GM12878 (cell line): ENCODE data around the gene OTOG. TPM values are rescaled to one million over a fixed set of nuclear protein-coding genes. Genes with fewer than 3 reads are reported as not detected.

Experiments
- ATAC-seq: fragments of 200-7000 bp; cut with Tn5 transposase; 3 replicates; pipeline ENCODE4 v1.9.1; 2020; ENCODE audit warnings: mild to moderate bottlenecking, moderate library complexity
- BruUV-seq: library from RNA; stranded (reverse); fragments of 400-500 nt; replicated peaks from 2 replicates; lab custom pipeline; 2021; lab: Mats Ljungman, UMichigan
- CTCF ChIA-PET: fragments of 300-600 bp; sonication (Branson Sonifier 250); formaldehyde crosslinking; extraction: SDS; loops from one replicate; lab custom pipeline; 2021; ENCODE audit warnings: inconsistent platforms; lab: Yijun Ruan, JAX
- POLR2A ChIA-PET: fragments of 350-600 bp; formaldehyde crosslinking; extraction: SDS; loops from one replicate; lab custom pipeline; 2021; ENCODE audit warnings: inconsistent platforms; lab: Charles Lee
- RAD21 ChIA-PET: fragments of 300-600 bp; sonication (Branson Sonifier 250); formaldehyde crosslinking; loops from one replicate; lab custom pipeline; 2023; ENCODE audit warnings: antibody characterized with exemption; ENCODE audit not compliant: unreplicated experiment; lab: Charles Lee
- SMC1A ChIA-PET: fragments of 300-600 bp; sonication (Branson Sonifier 250); formaldehyde crosslinking; loops from one replicate; lab custom pipeline; 2023; ENCODE audit not compliant: unreplicated experiment, uncharacterized antibody; lab: Charles Lee
- DNase-seq: peaks from one replicate; pipeline ENCODE4 v3.0.0-alpha.2; 2011; ENCODE audit warnings: low read depth, low spot score
- FAIRE-seq: peaks from 3 replicates; lab custom pipeline; 2011; peaks lifted over from hg19 to GRCh38; lab: Jason Lieb, UNC
- H2AFZ ChIP-seq: 2 replicates; pipeline ENCODE4 v1.6.0; 2011; ENCODE audit warnings: low read depth, low read length, control low read depth; ENCODE audit not compliant: control insufficient read depth
- H3K27ac ChIP-seq: 2 replicates; pipeline ENCODE4 v1.5.1; 2011; ENCODE audit warnings: control low read depth; ENCODE audit not compliant: control insufficient read depth, insufficient read depth
- H3K27me3 ChIP-seq, 2 experiments: replicated peaks in 1 of 2; 2 replicates each; pipeline versions ENCODE4 v1.6.0 to v1.6.1; 2011; ENCODE audit warnings: low read length in 1 of 2; ENCODE audit not compliant: control insufficient read depth in 2 of 2, insufficient read depth in 2 of 2
- H3K36me3 ChIP-seq, 2 experiments: 2 replicates each; pipeline ENCODE4 v1.5.1; 2011; ENCODE audit warnings: low read length in 1 of 2; ENCODE audit not compliant: control insufficient read depth in 2 of 2, insufficient read depth in 2 of 2
- H3K4me1 ChIP-seq: 2 replicates; pipeline ENCODE4 v1.6.1; 2011; ENCODE audit warnings: mild to moderate bottlenecking, low read length, moderate library complexity, mixed read lengths; ENCODE audit not compliant: control insufficient read depth, insufficient read depth
- H3K4me2 ChIP-seq: 2 replicates; pipeline ENCODE4 v1.6.0; 2011; ENCODE audit warnings: control low read depth; ENCODE audit not compliant: control insufficient read depth, insufficient read depth
- H3K4me3 ChIP-seq: fragments of 200-600 bp; sonication (generic); 2 replicates; pipeline ENCODE4 v1.5.1; 2016
- H3K79me2 ChIP-seq: 2 replicates; pipeline ENCODE4 v1.6.0; 2011; ENCODE audit warnings: low read length; ENCODE audit not compliant: control insufficient read depth, insufficient read depth
- H3K9ac ChIP-seq: 2 replicates; pipeline ENCODE4 v1.8.0; 2011; ENCODE audit warnings: low read length, control low read depth, mixed read lengths; ENCODE audit not compliant: control insufficient read depth, insufficient read depth
- H3K9me3 ChIP-seq: replicated peaks from 3 replicates; pipeline ENCODE4 v1.5.1; 2011; ENCODE audit warnings: mild to moderate bottlenecking, low read length; ENCODE audit not compliant: control insufficient read depth, insufficient read depth
- H4K20me1 ChIP-seq: 2 replicates; pipeline ENCODE4 v1.6.0; 2011; ENCODE audit not compliant: control insufficient read depth, insufficient read depth
- BHLHE40 ChIP-seq, 2 experiments: fragments of 450-650 bp in 1 of 2; IDR thresholded peaks; 2 replicates each; pipeline ENCODE4 v1.6.1; 2011 to 2017; ENCODE audit warnings: low read depth in 2 of 2, borderline replicate concordance in 1 of 2, improper control_type of control experiment in 1 of 2, low read length in 1 of 2, mild to moderate bottlenecking in 1 of 2
- CTCF ChIP-seq, 3 experiments: IDR thresholded peaks in 2 of 3; conservative IDR thresholded peaks in 1 of 3; 2 replicates each; pipeline ENCODE4 v1.5.1; 2011; ENCODE audit warnings: low read depth in 3 of 3, low read length in 3 of 3, mild to moderate bottlenecking in 3 of 3, control low read depth in 2 of 3, moderate library complexity in 2 of 3, inconsistent platforms in 1 of 3, mixed read lengths in 1 of 3; ENCODE audit not compliant: control insufficient read depth in 2 of 3, insufficient read depth in 1 of 3; ENCODE audit errors: extremely low read depth in 1 of 3
- DPF2 ChIP-seq: fragments of 450-650 bp; IDR thresholded peaks from 2 replicates; pipeline ENCODE4 v1.6.1; 2017; ENCODE audit warnings: mild to moderate bottlenecking
- NRF1 ChIP-seq: conservative IDR thresholded peaks from 2 replicates; pipeline ENCODE4 v1.6.1; 2011; ENCODE audit warnings: mild to moderate bottlenecking, low read depth, low read length, improper control_type of control experiment
- WGBS: methylation state at CpG from one replicate; pipeline ENCODE4 v1.1.6; 2016; ENCODE audit warnings: low lambda C conversion rate; ENCODE audit not compliant: insufficient replicate concordance, insufficient coverage; ENCODE audit errors: missing lambda C conversion rate; 5-methylcytosine and 5-hydroxymethylcytosine counted together
- in situ Hi-C: fragments of 300-500 bp; cut with MboI; formaldehyde crosslinking; loops from 9 replicates; pipeline ENCODE4 v1.14.3; 2018; ENCODE audit warnings: mixed read lengths
- intact Hi-C: fragments of 100-400 bp; cut with micrococcal nuclease; formaldehyde crosslinking; loops from one replicate; pipeline ENCODE4 v1.14.2; 2022; ENCODE audit not compliant: unreplicated experiment
- polyA plus RNA-seq, 11 experiments: library from polyadenylated mRNA; depleted of rRNA in 4 of 11; unstranded in 6 of 11; stranded (reverse) in 5 of 11; fragments of >200 nt; fragmentation: Nextera tagmentation in 4 of 11; fragmentation: Illumina TruSeq in 1 of 11; extraction: Ambion mirVana in 4 of 11; extraction: Trizol in 1 of 11; gene quantifications; 1 replicate in 1 of 11; 2 replicates in 10 of 11; pipeline versions ENCODE4 v1.2.1 to v1.2.3, GENCODE V29; 2011 to 2016; ENCODE audit warnings: inconsistent platforms in 2 of 11, missing spikeins in 2 of 11, low read depth in 1 of 11
- total RNA-seq, 4 experiments: library from RNA; depleted of rRNA in 3 of 4; stranded (reverse); fragments of >200 nt in 3 of 4; fragmentation: Illumina TruSeq in 1 of 4; extraction: Trizol in 1 of 4; gene quantifications; 2 replicates each; pipeline versions ENCODE4 v1.2.1 to v1.2.3, GENCODE V29; 2013 to 2021

Gene OTOG
- total and polyA plus RNA-seq, 10 of the 15 experiments (the other 5 are each of a cell fraction or from before 2014, with no cell fraction given) = not detected

GRCh38 chr11:17498058-17498457, 49.0 kb upstream of the OTOG start:
- H3K4me2 ChIP-seq = no peak overlapping the region
- FAIRE-seq = no peak
- SMC1A ChIA-PET = no interaction called here
- no peak for TF ChIP-seq DPF2
- TF ChIP-seq BHLHE40 (IDR thresholded peaks at IDR 0.05; ENCODE audit: borderline replicate concordance in 1 of 2, low read depth in 2 of 2, low read length in 1 of 2) = 0 out of 4 replicates have a peak, but pooled peaks of 1 of the 2 experiments have one; percentile 10
- TF ChIP-seq, all 136 proteins: peak for 1
- Histone ChIP-seq H3K27ac (no peak overlapping the region), H3K9me3 (no peaks in the 10 kb centered on the region), H3K9ac (no peak overlapping the region), H3K4me1 (no peaks in the 10 kb centered on the region), H2AFZ (no peak overlapping the region), H3K79me2 (no peaks in the 10 kb centered on the region), H3K27me3 (peaks cover 0 to 5% of the 10 kb centered on the region in 2 experiments), H3K4me3 (no peak overlapping the region), H3K36me3 (no peaks in the 10 kb centered on the region), H4K20me1 (no peaks in the 10 kb centered on the region)
- in situ Hi-C loops = no loop called here
- ATAC-seq = no peak
- WGBS = 0% methylated on average over 4 of the region's 4 CpGs
- DNase-seq = no peak
- BruUV-seq = no TSS peak
- POLR2A ChIA-PET = no interaction called here
- RAD21 ChIA-PET = no interaction called here
- intact Hi-C loops = no loop called here
- CTCF ChIA-PET = interaction anchor here (1.0 to 1.9 kb wide), 3 partner anchors 9 to 268 kb away, joined by 4 to 7 read pairs (median 4); no protein-coding TSS in a partner anchor

- no peak for TF ChIP-seq DPF2
- peak; percentile 11 to 37 (median 27); a peak in 2 of 6 replicates for TF ChIP-seq CTCF (IDR thresholded peaks at IDR 0.05 in 2 of 3, conservative IDR thresholded peaks at IDR 0.05 in 1 of 3; ENCODE audit: control insufficient read depth in 2 of 3, extremely low read depth in 1 of 3, insufficient read depth in 1 of 3, low read depth in 3 of 3, low read length in 3 of 3)
- no peak for TF ChIP-seq NRF1
- 11% methylated on average over 5 of the region's 5 CpGs for WGBS
- in situ Hi-C loops = no loop called here
- ChIA-PET RAD21 (no interaction called here), POLR2A (no interaction called here), SMC1A (no interaction called here), CTCF (interaction anchor here (1.0 to 1.9 kb wide), 4 partner anchors 10 to 268 kb away, joined by 4 to 10 read pairs (median 6); no protein-coding TSS in a partner anchor)
- DNase-seq = no peak
- Histone ChIP-seq H3K9ac (no peak overlapping the region), H3K4me2 (no peak overlapping the region), H3K9me3 (no peaks in the 10 kb centered on the region), H2AFZ (no peak overlapping the region), H3K36me3 (no peaks in the 10 kb centered on the region), H3K27me3 (peaks cover 0 to 5% of the 10 kb centered on the region in 2 experiments), H4K20me1 (no peaks in the 10 kb centered on the region), H3K4me1 (no peaks in the 10 kb centered on the region), H3K27ac (no peak overlapping the region), H3K79me2 (no peaks in the 10 kb centered on the region), H3K4me3 (no peak overlapping the region)
- BruUV-seq = no TSS peak
- peak; percentile 93 for ATAC-seq
- no peak for FAIRE-seq
- intact Hi-C loops = no loop called here
Observed at GRCh38 chr11:17498475-17498874, 48.6 kb upstream of the OTOG start.
